Measurements from ENCODE around the gene ITGB4. TPM values are rescaled to one million over a fixed set of nuclear protein-coding genes. Genes with fewer than 3 reads are reported as not detected.
A peak's percentile ranks its signal among the peaks of the same experiment; 100 is the strongest.

The ITGB4 gene
- total RNA-seq, 1 donor from 2014 or later = 9.7 TPM

GRCh38 chr17:75773808-75774470 lies 52.7 kb downstream of the ITGB4 start:
- H3K9me3 Mint-ChIP-seq (ENCODE audit: low read depth) = no peaks in the 10 kb centered on the region
- no peaks in the 10 kb centered on the region for H3K27me3 Mint-ChIP-seq
- peaks cover 26% of the 10 kb centered on the region for H3K4me1 Mint-ChIP-seq (ENCODE audit: low read depth)
- H3K36me3 Mint-ChIP-seq (ENCODE audit: insufficient read depth) = peaks cover 23% of the 10 kb centered on the region
- TF ChIP-seq CTCF (IDR thresholded peaks at IDR 0.05; ENCODE audit: unreplicated experiment) = peak; percentile 44
- peak overlapping the region; percentile 24 for H3K4me3 Mint-ChIP-seq (ENCODE audit: low read depth)
- DNase-seq (ENCODE audit: low spot score, unreplicated experiment) = no peak
- peak overlapping the region; percentile 73 for H3K27ac Mint-ChIP-seq

- Mint-ChIP-seq H3K4me1 (ENCODE audit: low read depth) (peaks cover 25% of the 10 kb centered on the region), H3K4me3 (ENCODE audit: low read depth) (no peak overlapping the region), H3K27ac (peak overlapping the region; percentile 92), H3K9me3 (ENCODE audit: low read depth) (no peaks in the 10 kb centered on the region), H3K27me3 (no peaks in the 10 kb centered on the region), H3K36me3 (ENCODE audit: insufficient read depth) (peaks cover 24% of the 10 kb centered on the region)
- no peak for DNase-seq (ENCODE audit: low spot score, unreplicated experiment)
- no peak for TF ChIP-seq CTCF (IDR thresholded peaks at IDR 0.05; ENCODE audit: unreplicated experiment)
Measured at GRCh38 chr17:75774471-75774990, 53.3 kb downstream of the ITGB4 start.

- no peak for TF ChIP-seq CTCF (IDR thresholded peaks at IDR 0.05; ENCODE audit: unreplicated experiment)
- H3K9me3 Mint-ChIP-seq (ENCODE audit: low read depth) = no peaks in the 10 kb centered on the region
- H3K36me3 Mint-ChIP-seq (ENCODE audit: insufficient read depth) = peaks cover 26% of the 10 kb centered on the region
- no peaks in the 10 kb centered on the region for H3K27me3 Mint-ChIP-seq
- peak overlapping the region; percentile 77 for H3K27ac Mint-ChIP-seq
- no peak overlapping the region for H3K4me3 Mint-ChIP-seq (ENCODE audit: low read depth)
- H3K4me1 Mint-ChIP-seq (ENCODE audit: low read depth) = peaks cover 24% of the 10 kb centered on the region
- no peak for DNase-seq (ENCODE audit: low spot score, unreplicated experiment)
Measured at GRCh38 chr17:75774991-75775668, 53.9 kb downstream of the ITGB4 start.

- Mint-ChIP-seq H3K27ac (peak overlapping the region; percentile 77), H3K4me3 (ENCODE audit: low read depth) (peak overlapping the region; percentile 95)
- no peak for DNase-seq (ENCODE audit: low spot score, unreplicated experiment)
Measured at GRCh38 chr17:75776386-75777295, 55.4 kb downstream of the ITGB4 start.

More at GRCh38 chr17:75776386-75777295, 55.4 kb downstream of the ITGB4 start:
- peaks cover 18% of the 10 kb centered on the region for H3K4me1 Mint-ChIP-seq (ENCODE audit: low read depth)
- no peaks in the 10 kb centered on the region for H3K9me3 Mint-ChIP-seq (ENCODE audit: low read depth)
- no peak for TF ChIP-seq CTCF (IDR thresholded peaks at IDR 0.05; ENCODE audit: unreplicated experiment)
- no peaks in the 10 kb centered on the region for H3K27me3 Mint-ChIP-seq
- peaks cover 26% of the 10 kb centered on the region for H3K36me3 Mint-ChIP-seq (ENCODE audit: insufficient read depth)

Measured in progenitor cell of endocrine pancreas (in vitro differentiated cells).